GM13977 (cell line): ENCODE measurements around the gene PCDHGA3.
A peak's percentile ranks its signal among the peaks of the same experiment; 100 is the strongest.

ENCODE experiments used
- DNase-seq: peaks from one replicate; pipeline ENCODE4 v3.0.0; 2012; ENCODE audit warnings: low spot score
- CTCF ChIP-seq: IDR thresholded peaks from 2 replicates; pipeline ENCODE4 v1.5.1; 2012; ENCODE audit warnings: mild to moderate bottlenecking, control low read depth; ENCODE audit not compliant: insufficient read depth; ENCODE audit errors: extremely low read depth, missing control alignments
- in situ Hi-C: fragments of 300-500 bp; cut with MboI; formaldehyde crosslinking; loops from one replicate; pipeline ENCODE4 v1.12.0; 2022; ENCODE audit warnings: low sequenced_read_pairs, low pct_unique_long_range_greater_than_20kb, mixed read lengths, inconsistent platforms; ENCODE audit not compliant: unreplicated experiment

PCDHGA3 gene

DNA sequence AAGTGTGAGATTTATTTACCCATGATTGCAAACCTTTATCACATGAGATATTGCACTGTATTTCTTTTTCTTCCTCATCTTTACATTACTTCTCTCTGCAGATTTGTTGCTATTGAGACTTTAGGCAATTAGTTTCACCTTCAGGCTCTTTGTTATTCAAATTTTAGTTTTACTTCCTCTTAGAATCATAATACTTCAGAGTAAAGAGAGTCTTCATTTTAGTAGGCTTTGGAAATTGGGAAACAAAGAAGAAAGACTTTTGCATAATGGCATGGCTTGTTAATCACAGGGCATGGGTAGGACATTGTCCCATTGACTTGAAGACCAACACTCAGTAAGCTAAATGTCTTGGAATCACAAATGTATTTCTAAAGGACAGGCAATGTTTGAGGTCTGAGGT is 19.1 kb downstream of the PCDHGA3 start:
- TF ChIP-seq CTCF = no peak

GRCh38 chr5:141363952-141364660 is 20.5 kb downstream of the PCDHGA3 start, which contains the start of gene PCDHGA5:
Gene PCDHGA5 (plus strand): TSS chr5:141364162. CDS start chr5:141364331, 169 bp downstream.
- TF ChIP-seq CTCF = no peak
- DNase-seq = no peak
- in situ Hi-C loops = no loop called here

More for the DNA sequence above, 19.1 kb downstream of the PCDHGA3 start:
- no peak for DNase-seq
- in situ Hi-C loops = no loop called here

DNA sequence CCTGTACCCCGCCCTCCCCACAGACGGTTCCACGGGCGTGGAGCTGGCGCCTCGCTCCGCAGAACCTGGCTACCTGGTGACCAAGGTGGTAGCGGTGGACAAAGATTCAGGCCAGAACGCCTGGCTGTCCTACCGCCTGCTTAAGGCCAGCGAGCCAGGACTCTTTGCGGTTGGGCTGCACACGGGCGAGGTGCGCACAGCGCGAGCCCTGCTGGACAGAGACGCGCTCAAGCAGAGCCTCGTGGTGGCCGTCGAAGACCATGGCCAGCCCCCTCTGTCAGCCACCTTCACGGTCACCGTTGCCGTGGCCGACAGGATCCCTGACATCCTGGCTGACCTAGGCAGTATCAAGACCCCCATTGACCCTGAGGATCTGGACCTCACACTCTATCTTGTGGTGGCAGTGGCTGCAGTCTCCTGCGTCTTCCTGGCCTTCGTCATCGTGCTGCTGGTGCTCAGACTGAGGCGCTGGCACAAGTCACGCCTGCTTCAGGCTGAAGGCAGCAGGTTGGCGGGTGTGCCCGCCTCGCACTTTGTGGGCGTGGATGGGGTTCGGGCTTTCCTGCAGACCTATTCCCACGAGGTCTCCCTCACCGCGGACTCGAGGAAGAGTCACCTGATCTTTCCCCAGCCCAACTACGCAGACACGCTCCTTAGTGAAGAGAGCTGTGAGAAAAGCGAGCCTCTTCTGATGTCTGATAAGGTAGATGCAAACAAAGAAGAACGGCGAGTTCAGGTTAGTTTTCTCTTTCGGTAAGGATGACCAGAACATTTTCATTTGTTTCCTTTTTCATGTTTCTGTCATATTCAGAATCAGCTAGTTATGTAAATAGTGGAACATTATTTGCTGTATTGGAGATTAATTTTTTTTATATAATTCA is 22.6 kb downstream of the PCDHGA3 start:
- DNase-seq = no peak
- in situ Hi-C loops = no loop called here
- no peak for TF ChIP-seq CTCF

GRCh38 chr5:141369994-141370848 is 26.6 kb downstream of the PCDHGA3 start, which contains the start of gene PCDHGB3:
Gene PCDHGB3 (plus strand): TSS chr5:141370242. CDS start chr5:141370395, 153 bp downstream.
- TF ChIP-seq CTCF = peak; percentile 77
- peak; percentile 84 for DNase-seq

GRCh38 chr5:141371572-141372475 is 28.2 kb downstream of the PCDHGA3 start:
- TF ChIP-seq CTCF = no peak
- DNase-seq = no peak
- in situ Hi-C loops = no loop called here

More at GRCh38 chr5:141369994-141370848, 26.6 kb downstream of the PCDHGA3 start, which contains the start of gene PCDHGB3:
- in situ Hi-C loops = no loop called here
